Measurements from ENCODE around the gene PTPRQ.

Gene PTPRQ

GRCh38 chr12:80517655-80518054, 73.6 kb downstream of the PTPRQ start:
- Histone ChIP-seq H3K4me3 (ENCODE audit: low read length) (no peak overlapping the region), H3K9ac (ENCODE audit: low read length) (no peak overlapping the region), H3K36me3 (ENCODE audit: control insufficient read depth, insufficient read depth, low read length) (no peaks in the 10 kb centered on the region), H3K27me3 (ENCODE audit: control insufficient read depth, insufficient read depth, low read length) (no peaks in the 10 kb centered on the region), H3K27ac (ENCODE audit: low read depth, low read length) (no peak overlapping the region), H3K4me1 (ENCODE audit: control insufficient read depth, insufficient read depth, low read length) (no peaks in the 10 kb centered on the region)

GRCh38 chr12:80531646-80532045, 87.6 kb downstream of the PTPRQ start:
- Histone ChIP-seq H3K9ac (ENCODE audit: low read length) (no peak overlapping the region), H3K4me1 (ENCODE audit: control insufficient read depth, insufficient read depth, low read length) (no peaks in the 10 kb centered on the region), H3K27me3 (ENCODE audit: control insufficient read depth, insufficient read depth, low read length) (no peaks in the 10 kb centered on the region)

GRCh38 chr12:80539029-80539428, 95.0 kb downstream of the PTPRQ start:
- H3K36me3 ChIP-seq (ENCODE audit: control insufficient read depth, insufficient read depth, low read length): no peaks in the 10 kb centered on the region
- H3K27ac ChIP-seq (ENCODE audit: low read depth, low read length): no peak overlapping the region
- no peaks in the 10 kb centered on the region for H3K27me3 ChIP-seq (ENCODE audit: control insufficient read depth, insufficient read depth, low read length)
- H3K4me3 ChIP-seq (ENCODE audit: low read length): no peak overlapping the region
- no peak overlapping the region for H3K9ac ChIP-seq (ENCODE audit: low read length)
- H3K4me1 ChIP-seq (ENCODE audit: control insufficient read depth, insufficient read depth, low read length): no peaks in the 10 kb centered on the region

More at GRCh38 chr12:80531646-80532045, 87.6 kb downstream of the PTPRQ start:
- H3K36me3 ChIP-seq (ENCODE audit: control insufficient read depth, insufficient read depth, low read length): no peaks in the 10 kb centered on the region
- no peak overlapping the region for H3K27ac ChIP-seq (ENCODE audit: low read depth, low read length)
- no peak overlapping the region for H3K4me3 ChIP-seq (ENCODE audit: low read length)

GRCh38 chr12:80549298-80549697, 105.3 kb downstream of the PTPRQ start:
- no peak overlapping the region for H3K9ac ChIP-seq (ENCODE audit: low read length)
- H3K4me1 ChIP-seq (ENCODE audit: control insufficient read depth, insufficient read depth, low read length): no peaks in the 10 kb centered on the region
- H3K27me3 ChIP-seq (ENCODE audit: control insufficient read depth, insufficient read depth, low read length): no peaks in the 10 kb centered on the region
- H3K27ac ChIP-seq (ENCODE audit: low read depth, low read length): no peak overlapping the region
- H3K36me3 ChIP-seq (ENCODE audit: control insufficient read depth, insufficient read depth, low read length): no peaks in the 10 kb centered on the region
- no peak overlapping the region for H3K4me3 ChIP-seq (ENCODE audit: low read length)

GRCh38 chr12:80551897-80552296, 107.9 kb downstream of the PTPRQ start:
- Histone ChIP-seq H3K27ac (ENCODE audit: low read depth, low read length) (no peak overlapping the region), H3K9ac (ENCODE audit: low read length) (no peak overlapping the region), H3K4me1 (ENCODE audit: control insufficient read depth, insufficient read depth, low read length) (no peaks in the 10 kb centered on the region), H3K27me3 (ENCODE audit: control insufficient read depth, insufficient read depth, low read length) (no peaks in the 10 kb centered on the region), H3K36me3 (ENCODE audit: control insufficient read depth, insufficient read depth, low read length) (no peaks in the 10 kb centered on the region), H3K4me3 (ENCODE audit: low read length) (no peak overlapping the region)

GRCh38 chr12:80553316-80553715, 109.3 kb downstream of the PTPRQ start:
- Histone ChIP-seq H3K9ac (ENCODE audit: low read length) (no peak overlapping the region), H3K4me1 (ENCODE audit: control insufficient read depth, insufficient read depth, low read length) (no peaks in the 10 kb centered on the region), H3K4me3 (ENCODE audit: low read length) (no peak overlapping the region), H3K36me3 (ENCODE audit: control insufficient read depth, insufficient read depth, low read length) (no peaks in the 10 kb centered on the region), H3K27me3 (ENCODE audit: control insufficient read depth, insufficient read depth, low read length) (no peaks in the 10 kb centered on the region), H3K27ac (ENCODE audit: low read depth, low read length) (no peak overlapping the region)

- Histone ChIP-seq H3K4me3 (ENCODE audit: low read length) (no peak overlapping the region), H3K27ac (ENCODE audit: low read depth, low read length) (no peak overlapping the region), H3K9ac (ENCODE audit: low read length) (no peak overlapping the region), H3K4me1 (ENCODE audit: control insufficient read depth, insufficient read depth, low read length) (no peaks in the 10 kb centered on the region), H3K36me3 (ENCODE audit: control insufficient read depth, insufficient read depth, low read length) (no peaks in the 10 kb centered on the region), H3K27me3 (ENCODE audit: control insufficient read depth, insufficient read depth, low read length) (no peaks in the 10 kb centered on the region)
Observed at GRCh38 chr12:80556566-80556965, 112.5 kb downstream of the PTPRQ start.

GRCh38 chr12:80559766-80560165, 115.7 kb downstream of the PTPRQ start:
- Histone ChIP-seq H3K27me3 (ENCODE audit: control insufficient read depth, insufficient read depth, low read length) (no peaks in the 10 kb centered on the region), H3K27ac (ENCODE audit: low read depth, low read length) (no peak overlapping the region), H3K36me3 (ENCODE audit: control insufficient read depth, insufficient read depth, low read length) (no peaks in the 10 kb centered on the region), H3K4me3 (ENCODE audit: low read length) (no peak overlapping the region), H3K4me1 (ENCODE audit: control insufficient read depth, insufficient read depth, low read length) (no peaks in the 10 kb centered on the region), H3K9ac (ENCODE audit: low read length) (no peak overlapping the region)

GRCh38 chr12:80565271-80565670, 121.2 kb downstream of the PTPRQ start:
- no peak overlapping the region for H3K27ac ChIP-seq (ENCODE audit: low read depth, low read length)
- H3K27me3 ChIP-seq (ENCODE audit: control insufficient read depth, insufficient read depth, low read length): no peaks in the 10 kb centered on the region
- H3K36me3 ChIP-seq (ENCODE audit: control insufficient read depth, insufficient read depth, low read length): no peaks in the 10 kb centered on the region

GRCh38 chr12:80567401-80567800, 123.4 kb downstream of the PTPRQ start:
- Histone ChIP-seq H3K27me3 (ENCODE audit: control insufficient read depth, insufficient read depth, low read length) (no peaks in the 10 kb centered on the region), H3K4me3 (ENCODE audit: low read length) (no peak overlapping the region), H3K36me3 (ENCODE audit: control insufficient read depth, insufficient read depth, low read length) (no peaks in the 10 kb centered on the region), H3K9ac (ENCODE audit: low read length) (no peak overlapping the region), H3K4me1 (ENCODE audit: control insufficient read depth, insufficient read depth, low read length) (no peaks in the 10 kb centered on the region), H3K27ac (ENCODE audit: low read depth, low read length) (no peak overlapping the region)

More at GRCh38 chr12:80565271-80565670, 121.2 kb downstream of the PTPRQ start:
- Histone ChIP-seq H3K9ac (ENCODE audit: low read length) (no peak overlapping the region), H3K4me3 (ENCODE audit: low read length) (no peak overlapping the region), H3K4me1 (ENCODE audit: control insufficient read depth, insufficient read depth, low read length) (no peaks in the 10 kb centered on the region)

- no peaks in the 10 kb centered on the region for H3K4me1 ChIP-seq (ENCODE audit: control insufficient read depth, insufficient read depth, low read length)
- H3K36me3 ChIP-seq (ENCODE audit: control insufficient read depth, insufficient read depth, low read length): no peaks in the 10 kb centered on the region
- H3K4me3 ChIP-seq (ENCODE audit: low read length): no peak overlapping the region
- no peak overlapping the region for H3K9ac ChIP-seq (ENCODE audit: low read length)
- no peaks in the 10 kb centered on the region for H3K27me3 ChIP-seq (ENCODE audit: control insufficient read depth, insufficient read depth, low read length)
- H3K27ac ChIP-seq (ENCODE audit: low read depth, low read length): no peak overlapping the region
Observed at GRCh38 chr12:80576641-80577418, 132.8 kb downstream of the PTPRQ start.

GRCh38 chr12:80580254-80580653, 136.2 kb downstream of the PTPRQ start:
- H3K4me3 ChIP-seq (ENCODE audit: low read length): no peak overlapping the region
- no peaks in the 10 kb centered on the region for H3K4me1 ChIP-seq (ENCODE audit: control insufficient read depth, insufficient read depth, low read length)
- H3K36me3 ChIP-seq (ENCODE audit: control insufficient read depth, insufficient read depth, low read length): no peaks in the 10 kb centered on the region
- H3K27ac ChIP-seq (ENCODE audit: low read depth, low read length): no peak overlapping the region
- H3K27me3 ChIP-seq (ENCODE audit: control insufficient read depth, insufficient read depth, low read length): no peaks in the 10 kb centered on the region
- no peak overlapping the region for H3K9ac ChIP-seq (ENCODE audit: low read length)

- no peak overlapping the region for H3K27ac ChIP-seq (ENCODE audit: low read depth, low read length)
- no peaks in the 10 kb centered on the region for H3K36me3 ChIP-seq (ENCODE audit: control insufficient read depth, insufficient read depth, low read length)
- no peak overlapping the region for H3K4me3 ChIP-seq (ENCODE audit: low read length)
- H3K9ac ChIP-seq (ENCODE audit: low read length): no peak overlapping the region
- no peaks in the 10 kb centered on the region for H3K27me3 ChIP-seq (ENCODE audit: control insufficient read depth, insufficient read depth, low read length)
- H3K4me1 ChIP-seq (ENCODE audit: control insufficient read depth, insufficient read depth, low read length): no peaks in the 10 kb centered on the region
Observed at GRCh38 chr12:80581783-80582182, 137.7 kb downstream of the PTPRQ start.

All from rectal smooth muscle tissue (tissue), 1 donor.